Forelimb muscle (tissue), 1 donor: ENCODE measurements around the gene ZBTB1. TPM values are rescaled to one million over a fixed set of nuclear protein-coding genes. Genes with fewer than 3 reads are reported as not detected.
"Not testable (repeated sequence)": the region's sequence is repeated elsewhere in the genome, so short reads cannot be mapped to it uniquely, and the experiment has no call there.

ENCODE experiments used
- DNase-seq: peaks from one replicate; pipeline ENCODE4 v3.0.0-alpha.2; 2013; ENCODE audit warnings: low read depth
- polyA plus RNA-seq: library from polyadenylated mRNA; unstranded; fragments of 120-200 nt; gene quantifications from one replicate; pipeline ENCODE4 v1.2.1, GENCODE V29; 2013; ENCODE audit not compliant: insufficient read length

Gene ZBTB1
- polyA plus RNA-seq, 1 donor: 27.2 TPM

GRCh38 chr14:64569646-64570045 is 65.1 kb downstream of the ZBTB1 start:
- not testable (repeated sequence) for DNase-seq

GRCh38 chr14:64572386-64573104 is 68.0 kb downstream of the ZBTB1 start:
- DNase-seq: no peak

GRCh38 chr14:64573109-64573508 is 68.5 kb downstream of the ZBTB1 start:
- DNase-seq: peak; percentile 67

Other genes with a start within 250 kb of the ZBTB1 start
- 0.29 TPM for gene ESR2, start 210.4 kb upstream of the ZBTB1 start, polyA plus RNA-seq
- 39.8 TPM for gene MTHFD1, start 116.4 kb upstream of the ZBTB1 start, polyA plus RNA-seq
- gene AKAP5, start 39.3 kb upstream of the ZBTB1 start, polyA plus RNA-seq: 0.44 TPM
- gene ZBTB25, start 932 bp upstream of the ZBTB1 start, polyA plus RNA-seq: 8.8 TPM
- gene HSPA2, start 36.0 kb downstream of the ZBTB1 start, polyA plus RNA-seq: 5.0 TPM
- gene PPP1R36, start 45.2 kb downstream of the ZBTB1 start, polyA plus RNA-seq: 0.40 TPM
- 19.7 TPM for gene PLEKHG3, start 199.7 kb downstream of the ZBTB1 start, polyA plus RNA-seq